ENCODE data around the gene RRP1B.
"Not testable (repeated sequence)": the region's sequence is repeated elsewhere in the genome, so short reads cannot be mapped to it uniquely, and the experiment has no call there.

RRP1B gene, protein sequence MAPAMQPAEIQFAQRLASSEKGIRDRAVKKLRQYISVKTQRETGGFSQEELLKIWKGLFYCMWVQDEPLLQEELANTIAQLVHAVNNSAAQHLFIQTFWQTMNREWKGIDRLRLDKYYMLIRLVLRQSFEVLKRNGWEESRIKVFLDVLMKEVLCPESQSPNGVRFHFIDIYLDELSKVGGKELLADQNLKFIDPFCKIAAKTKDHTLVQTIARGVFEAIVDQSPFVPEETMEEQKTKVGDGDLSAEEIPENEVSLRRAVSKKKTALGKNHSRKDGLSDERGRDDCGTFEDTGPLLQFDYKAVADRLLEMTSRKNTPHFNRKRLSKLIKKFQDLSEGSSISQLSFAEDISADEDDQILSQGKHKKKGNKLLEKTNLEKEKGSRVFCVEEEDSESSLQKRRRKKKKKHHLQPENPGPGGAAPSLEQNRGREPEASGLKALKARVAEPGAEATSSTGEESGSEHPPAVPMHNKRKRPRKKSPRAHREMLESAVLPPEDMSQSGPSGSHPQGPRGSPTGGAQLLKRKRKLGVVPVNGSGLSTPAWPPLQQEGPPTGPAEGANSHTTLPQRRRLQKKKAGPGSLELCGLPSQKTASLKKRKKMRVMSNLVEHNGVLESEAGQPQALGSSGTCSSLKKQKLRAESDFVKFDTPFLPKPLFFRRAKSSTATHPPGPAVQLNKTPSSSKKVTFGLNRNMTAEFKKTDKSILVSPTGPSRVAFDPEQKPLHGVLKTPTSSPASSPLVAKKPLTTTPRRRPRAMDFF

DNA sequence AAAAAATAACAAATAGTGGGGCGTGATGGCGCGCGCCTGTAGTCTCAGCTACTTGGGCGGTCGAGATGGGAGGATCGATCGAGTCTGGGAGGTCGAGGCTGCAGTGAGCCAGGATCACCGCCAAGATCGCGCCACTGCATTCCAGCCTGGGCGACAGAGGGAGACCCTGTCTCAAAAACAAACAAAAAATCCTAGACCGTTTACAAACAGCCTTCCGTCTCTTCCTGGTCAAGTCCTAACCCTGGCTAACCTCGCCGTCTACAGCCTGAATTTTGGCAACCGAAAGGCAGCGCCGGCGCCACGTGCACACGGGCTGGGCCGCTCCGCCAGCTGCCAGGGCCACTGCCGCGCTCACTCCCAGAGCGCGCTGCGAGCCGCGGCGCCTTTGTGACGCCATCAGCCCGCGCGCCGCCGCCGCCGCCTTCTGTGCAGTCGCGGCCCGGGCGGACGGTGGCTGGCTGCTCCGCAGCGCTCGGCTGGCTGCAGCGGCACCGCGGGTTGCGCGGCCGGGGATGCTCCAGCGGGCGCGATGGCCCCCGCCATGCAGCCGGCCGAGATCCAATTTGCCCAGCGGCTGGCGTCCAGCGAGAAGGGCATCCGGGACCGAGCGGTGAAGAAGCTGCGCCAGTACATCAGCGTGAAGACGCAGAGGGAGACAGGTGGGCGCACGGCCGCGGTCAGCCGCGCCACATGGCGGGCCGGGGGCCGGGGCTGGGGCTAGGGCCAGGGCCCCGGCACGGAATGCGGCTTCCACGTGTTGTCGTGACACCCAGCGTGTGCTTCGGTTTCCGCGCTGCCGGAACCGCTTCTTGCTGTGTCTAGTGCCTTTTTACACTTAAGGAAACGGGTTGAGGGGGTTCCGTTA, at the start of gene RRP1B, which contains the start of gene HSF2BP:
TSS of gene RRP1B (plus strand) at position 425 of the 865 bp plus-strand sequence. CDS start at position 530, 105 bp downstream.
TSS of gene HSF2BP (minus strand) at position 353 of the 865 bp plus-strand sequence. CDS start 1,392 bp downstream, outside the sequence.
- peak; percentile 55 for DNase-seq

DNA sequence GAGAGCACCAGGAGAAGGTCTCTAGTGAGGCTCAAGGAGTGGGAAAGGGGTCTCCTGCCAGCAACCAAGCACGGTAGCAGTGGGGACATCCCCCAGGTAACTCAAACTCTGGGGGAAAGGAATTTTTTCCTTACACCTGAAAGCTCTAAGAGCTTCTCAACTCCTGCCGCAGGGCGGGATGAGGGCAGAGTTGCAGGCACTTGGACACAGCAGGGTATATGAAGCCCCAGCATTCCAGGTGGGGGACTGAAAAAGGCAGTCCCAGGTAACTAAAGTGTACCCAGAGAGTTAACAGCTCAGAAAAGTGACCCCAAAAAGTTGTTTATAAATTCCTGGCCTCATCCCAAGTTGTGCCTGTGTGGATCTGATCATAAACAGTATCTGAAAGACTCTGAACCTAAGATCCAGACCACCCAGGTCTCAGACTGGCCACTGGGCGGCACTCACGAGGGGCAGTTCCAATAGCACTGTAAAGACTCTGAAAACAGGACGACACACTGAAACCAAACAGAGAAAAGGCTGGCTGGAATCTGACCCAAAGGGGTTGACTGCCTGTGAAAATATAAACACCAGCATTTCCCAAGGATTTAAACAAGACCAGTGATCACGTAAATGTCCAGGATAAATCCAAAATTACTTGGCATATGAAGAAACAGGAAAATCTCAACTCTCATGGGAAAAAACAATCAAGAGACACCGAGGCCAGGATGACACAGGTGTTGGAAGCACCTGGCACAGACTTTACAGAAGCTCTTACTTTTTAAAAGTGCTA, 47.6 kb upstream of the RRP1B start:
- DNase-seq, result no peak

DNA sequence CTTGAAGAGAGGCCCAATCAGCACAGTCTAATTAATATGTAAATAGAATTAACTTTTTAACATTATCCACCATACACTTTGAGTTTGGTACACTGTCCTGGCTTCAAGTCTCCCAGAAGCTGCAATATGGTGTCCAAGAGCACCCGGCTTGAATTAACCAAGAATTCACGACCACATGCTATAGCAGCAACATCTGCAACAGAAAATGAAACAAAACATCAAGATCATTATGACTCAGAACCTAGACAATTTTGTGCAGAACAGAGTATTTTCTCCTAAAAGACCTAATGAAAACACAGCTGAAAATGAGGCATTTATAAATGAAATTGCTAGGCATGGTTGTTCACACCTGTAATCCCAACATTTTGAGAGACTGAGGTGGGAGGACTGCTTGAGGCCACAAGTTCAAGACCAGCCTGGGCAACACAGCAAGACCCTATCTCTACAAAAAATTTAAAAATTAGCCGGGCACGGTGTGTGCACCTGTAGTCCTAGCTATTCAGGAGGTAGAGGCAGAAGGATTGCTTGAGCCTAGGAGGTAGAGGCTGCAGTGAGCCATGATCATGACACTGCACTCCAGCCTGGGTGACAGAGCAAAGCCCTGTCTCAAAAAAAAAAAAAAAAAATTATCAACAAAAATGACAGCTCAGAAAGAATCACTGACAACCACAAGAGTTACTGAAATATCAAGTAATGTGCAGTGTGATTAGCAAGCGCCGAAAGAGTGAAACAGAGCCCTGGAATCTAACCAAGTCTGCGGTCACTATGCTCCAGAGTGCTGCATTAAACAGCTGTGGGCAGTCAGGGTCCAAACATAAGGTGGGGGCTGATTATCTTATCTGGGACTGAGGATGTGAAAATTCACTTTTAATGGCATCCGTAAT, 45.4 kb upstream of the RRP1B start:
- DNase-seq, result no peak

DNA sequence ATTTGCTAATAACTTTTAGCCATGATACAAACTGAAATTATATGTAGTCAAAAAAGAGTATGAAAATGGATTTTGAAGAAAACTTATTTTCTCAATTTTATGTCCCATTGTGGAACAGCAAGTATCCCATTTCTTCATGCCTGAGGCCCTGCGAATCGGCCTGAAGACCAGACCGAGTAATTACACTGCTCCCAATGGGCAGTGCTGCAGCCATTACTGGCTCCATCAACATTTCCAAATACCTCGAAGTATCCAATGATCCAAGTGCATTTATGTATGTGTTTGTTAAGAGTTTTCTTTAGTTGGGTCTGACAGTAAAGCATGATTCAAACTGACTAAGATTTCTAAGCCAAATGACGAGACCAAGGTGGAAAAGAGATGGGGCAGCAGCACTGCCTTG, 44.5 kb upstream of the RRP1B start:
- no peak for DNase-seq

DNA sequence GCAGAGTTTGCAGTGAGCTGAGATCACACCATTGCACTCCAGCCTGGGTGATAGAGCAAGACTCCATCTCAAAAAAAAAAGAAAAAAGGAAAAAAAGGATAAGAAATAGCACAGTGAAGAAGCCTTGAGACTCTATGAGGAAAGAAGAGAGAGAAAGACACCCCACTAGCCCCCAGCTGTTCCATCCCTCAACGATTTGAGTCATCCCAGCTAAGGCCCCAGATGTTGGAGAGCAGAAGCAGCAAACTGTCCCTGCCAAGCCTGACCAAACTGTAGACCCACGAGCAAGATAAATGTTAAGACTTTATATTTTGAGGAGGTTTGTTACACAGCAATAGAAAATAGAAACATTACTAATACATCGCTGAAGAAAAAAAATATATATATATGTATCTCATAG, 42.5 kb upstream of the RRP1B start:
- DNase-seq, result not testable (repeated sequence)

DNA sequence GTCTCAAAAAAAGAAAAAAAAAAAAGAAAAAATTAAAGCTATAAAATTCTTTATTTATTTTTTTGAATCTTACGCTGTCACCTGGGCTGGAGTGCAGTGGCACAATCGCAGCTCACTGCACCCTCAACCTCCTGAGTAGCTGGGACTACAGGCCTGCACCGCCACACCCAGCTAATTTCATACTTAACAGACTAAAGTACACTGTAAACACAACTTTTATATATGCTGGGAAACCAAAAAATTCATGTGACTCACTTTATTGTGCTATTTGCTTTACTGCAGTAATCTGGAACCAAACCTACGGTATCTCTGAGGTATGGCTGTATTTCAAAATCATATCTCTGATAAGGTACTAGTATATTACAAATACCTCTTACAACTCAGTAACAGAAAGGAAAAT, 40.4 kb upstream of the RRP1B start:
- DNase-seq, result no peak

DNA sequence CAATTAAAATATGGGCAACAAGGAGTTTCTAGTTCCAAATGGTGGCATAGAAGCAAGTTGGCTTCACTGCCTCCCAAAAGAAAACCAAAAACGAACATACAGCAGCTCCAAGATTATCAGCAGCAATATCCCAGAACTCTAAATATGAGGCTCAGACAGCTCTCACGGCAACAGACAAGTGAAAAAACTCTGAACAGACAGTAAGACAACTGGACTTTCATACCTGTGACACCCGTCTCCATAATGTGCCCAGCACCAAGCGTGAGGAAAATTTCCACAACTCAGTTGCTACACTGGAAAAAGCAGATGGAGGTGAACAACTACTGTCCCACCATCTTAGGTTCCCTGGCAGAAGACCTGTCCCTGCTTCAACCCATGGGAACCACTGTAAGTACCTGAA, 40.0 kb upstream of the RRP1B start:
- no peak for DNase-seq

DNA sequence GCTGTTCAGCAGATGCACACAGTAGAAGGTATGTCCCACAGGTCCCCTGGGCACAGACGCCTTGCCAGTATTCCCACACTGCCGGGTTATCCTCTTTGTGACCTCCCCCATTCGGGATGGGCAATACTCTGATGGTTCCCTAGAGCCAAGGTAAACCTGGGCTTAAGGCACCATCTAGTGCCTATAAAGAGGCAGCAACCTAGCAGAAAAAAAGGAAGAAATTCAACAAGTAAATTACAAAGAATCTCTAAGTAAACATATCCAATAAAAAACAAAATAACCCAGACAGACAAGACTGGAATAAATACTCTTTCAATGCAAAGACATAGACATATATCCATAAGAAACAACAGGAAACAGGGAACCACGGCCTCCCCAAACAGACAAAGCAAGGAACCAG, 39.5 kb upstream of the RRP1B start:
- DNase-seq, result no peak

DNA sequence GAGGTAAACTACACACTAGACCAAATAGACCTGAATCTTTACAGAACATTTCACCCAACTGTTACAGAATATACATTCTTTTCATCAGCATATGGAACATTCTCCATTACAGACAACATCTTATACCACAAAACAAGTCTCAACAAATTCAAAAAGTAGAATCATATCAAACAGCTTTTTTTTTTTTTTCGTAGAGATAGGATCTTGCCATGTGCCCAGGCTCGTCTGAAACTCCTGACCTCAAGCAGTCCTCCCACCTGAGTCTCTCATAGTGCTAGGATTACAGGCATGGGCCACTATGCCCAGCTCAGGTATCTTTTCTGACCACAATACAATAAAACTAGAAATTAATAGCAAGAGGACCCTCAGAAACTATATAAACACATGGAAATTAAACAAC, 36.6 kb upstream of the RRP1B start:
- DNase-seq, result no peak

DNA sequence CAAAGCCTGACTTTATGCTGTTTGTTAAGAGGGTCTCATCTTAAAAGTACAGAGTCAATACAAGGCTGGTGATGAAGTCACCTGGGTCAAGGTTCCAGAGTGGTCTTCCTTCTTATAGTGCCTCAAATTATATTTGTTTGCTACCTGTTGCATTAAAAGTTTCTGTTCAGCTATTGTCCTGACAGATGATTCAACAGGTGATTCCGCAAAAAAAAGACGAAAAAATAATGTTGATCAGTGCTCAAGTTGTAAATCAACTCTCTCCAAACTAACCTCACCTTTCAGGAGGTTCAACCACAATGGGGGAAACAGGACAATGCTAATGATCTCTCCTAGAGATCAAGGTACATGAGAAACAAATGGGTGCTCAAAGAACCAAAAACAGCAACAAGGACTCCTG, 35.8 kb upstream of the RRP1B start:
- no peak for DNase-seq

DNA sequence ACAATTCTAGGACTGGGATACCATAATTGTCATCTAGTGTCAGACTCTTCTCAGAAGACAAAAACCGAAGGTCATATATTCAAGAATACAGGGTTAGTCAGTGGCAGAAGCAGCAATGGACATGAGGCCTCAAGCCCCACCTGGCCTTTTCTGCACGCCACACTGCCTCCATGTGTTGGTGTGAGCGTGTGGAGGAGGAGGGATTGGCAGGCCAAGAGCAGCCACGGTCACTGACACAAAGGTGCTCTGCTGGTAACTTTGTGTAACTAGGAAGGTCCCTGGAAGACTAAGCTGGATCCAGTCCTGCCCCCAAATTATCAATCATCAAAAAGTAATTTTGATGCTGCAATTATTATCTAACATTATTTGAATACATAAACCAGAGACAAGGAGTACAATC, 35.0 kb upstream of the RRP1B start:
- no peak for DNase-seq

DNA sequence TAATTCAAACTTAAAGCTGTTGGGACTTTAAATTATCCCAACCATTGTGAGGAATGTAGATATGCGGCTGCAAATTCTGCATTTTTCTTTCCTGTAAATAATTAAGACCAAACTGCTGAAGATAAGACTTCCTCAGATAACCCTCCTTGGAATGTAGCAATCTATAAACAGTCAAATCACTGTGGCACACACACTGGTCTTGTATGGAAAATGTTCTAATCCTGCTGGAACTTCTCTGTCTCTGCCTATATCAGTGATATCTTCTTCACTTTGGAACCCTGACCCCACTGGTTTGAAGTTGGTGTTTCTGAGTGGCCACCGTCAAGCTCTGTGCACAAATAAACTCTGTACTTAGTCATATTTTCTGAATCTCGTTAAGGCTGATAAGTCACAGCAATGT, 33.0 kb upstream of the RRP1B start:
- no peak for DNase-seq

DNA sequence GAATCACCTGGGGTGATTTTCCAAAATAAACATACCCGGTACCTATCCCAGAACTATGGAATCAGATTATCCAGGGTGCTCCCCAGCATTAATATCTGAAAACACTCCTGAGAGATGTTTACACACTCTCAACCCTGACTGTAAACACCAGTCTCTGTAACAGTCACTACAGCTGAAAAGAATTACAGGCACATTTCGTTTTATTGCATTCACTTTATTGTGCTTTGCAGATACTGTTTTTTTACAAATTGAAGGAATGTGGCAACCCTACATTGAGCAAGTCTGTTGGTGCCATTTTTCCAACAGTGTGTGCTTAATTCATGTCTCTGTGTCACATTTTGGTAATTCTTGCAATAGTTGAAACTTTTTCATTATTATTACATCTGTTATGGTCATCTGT, 31.8 kb upstream of the RRP1B start:
- no peak for DNase-seq

DNA sequence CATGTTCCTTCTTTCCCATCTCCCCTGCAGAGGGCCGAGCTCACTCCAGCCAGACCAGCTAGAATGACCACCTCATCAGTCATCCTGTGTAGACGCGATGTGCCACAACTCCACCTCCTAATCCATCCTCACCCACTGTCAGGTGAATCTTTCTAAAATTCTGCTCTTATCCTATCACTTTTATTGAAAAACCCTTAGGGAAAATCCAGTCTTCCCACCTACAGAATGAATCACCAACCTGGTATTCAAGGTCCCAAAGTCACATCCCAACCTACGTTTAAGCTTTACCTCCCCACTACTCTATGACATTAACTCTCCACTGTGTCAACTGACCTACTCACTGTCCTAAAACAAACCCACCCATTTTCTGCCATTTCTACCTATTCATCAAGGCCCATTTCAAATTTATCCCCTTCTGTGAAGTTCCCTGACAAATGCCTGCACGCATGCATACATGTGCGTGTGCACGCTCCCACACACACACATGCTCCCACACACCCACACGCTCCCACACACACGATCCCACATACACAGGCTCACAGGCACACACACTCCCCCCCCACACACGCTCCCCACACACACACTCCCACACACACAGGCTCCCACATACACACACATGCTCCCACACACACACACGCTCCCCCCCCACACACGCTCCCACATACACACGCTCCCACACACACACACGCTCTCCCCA, 27.8 kb upstream of the RRP1B start:
- DNase-seq, result no peak

DNA sequence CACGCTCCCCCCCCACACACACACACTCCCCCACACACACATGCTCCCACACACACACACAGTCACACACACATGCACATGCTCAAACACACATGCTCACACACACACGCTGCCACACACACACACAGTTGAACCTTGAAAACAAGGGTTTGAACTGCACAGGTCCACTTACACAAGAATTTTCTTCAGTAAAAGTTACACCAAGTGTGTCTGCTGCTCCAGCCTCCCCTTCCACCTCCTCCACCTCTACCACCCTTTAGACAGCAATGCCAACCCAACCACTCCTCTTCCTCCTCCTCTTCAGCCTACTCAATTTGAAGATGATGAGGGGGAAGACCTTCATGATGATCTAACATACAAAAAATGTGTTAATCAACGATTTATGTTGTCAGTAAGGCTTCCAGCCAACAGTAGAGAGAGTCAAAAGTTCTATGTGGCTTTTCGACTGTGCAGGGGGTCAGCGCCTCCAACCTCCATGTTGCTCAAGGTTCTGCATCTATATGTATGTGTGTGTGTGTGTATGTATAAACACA, 26.9 kb upstream of the RRP1B start:
- no peak for DNase-seq

DNA sequence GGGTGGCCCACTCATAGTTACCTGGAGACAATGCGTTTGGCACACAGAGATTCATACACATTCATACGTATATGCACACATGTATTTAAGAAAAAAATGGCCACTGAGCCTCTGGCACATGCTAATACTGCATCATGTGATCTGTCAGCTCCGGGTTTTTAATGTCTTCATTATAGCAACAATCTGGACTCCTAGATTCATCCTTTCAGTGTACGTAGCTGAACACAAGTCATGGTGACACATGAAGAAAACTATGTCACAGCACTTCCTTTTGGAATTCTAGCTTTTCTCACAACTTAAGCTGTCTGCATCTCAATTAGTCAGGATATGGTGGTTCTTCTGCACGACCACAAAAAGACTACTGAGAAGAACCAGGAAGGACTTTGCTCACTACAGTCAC, 24.7 kb upstream of the RRP1B start:
- no peak for DNase-seq

DNA sequence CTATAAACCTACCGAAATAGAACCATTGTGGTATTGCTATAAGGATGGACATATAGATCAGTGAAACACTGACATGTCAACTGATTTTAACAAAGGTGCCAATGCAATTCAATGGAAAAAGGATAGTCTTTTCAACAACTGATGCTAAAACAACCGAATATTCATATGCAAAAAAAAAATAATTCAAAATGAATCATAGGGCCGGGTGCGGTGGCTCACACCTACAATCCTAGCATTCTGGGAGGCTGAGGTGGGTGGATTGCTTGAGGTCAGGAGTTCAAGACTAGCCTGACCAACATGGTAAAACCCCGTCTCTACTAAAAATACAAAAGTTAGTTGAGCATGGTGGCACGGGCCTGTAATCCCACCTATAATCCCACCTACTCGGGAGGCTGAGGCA, 23.9 kb upstream of the RRP1B start:
- no peak for DNase-seq

DNA sequence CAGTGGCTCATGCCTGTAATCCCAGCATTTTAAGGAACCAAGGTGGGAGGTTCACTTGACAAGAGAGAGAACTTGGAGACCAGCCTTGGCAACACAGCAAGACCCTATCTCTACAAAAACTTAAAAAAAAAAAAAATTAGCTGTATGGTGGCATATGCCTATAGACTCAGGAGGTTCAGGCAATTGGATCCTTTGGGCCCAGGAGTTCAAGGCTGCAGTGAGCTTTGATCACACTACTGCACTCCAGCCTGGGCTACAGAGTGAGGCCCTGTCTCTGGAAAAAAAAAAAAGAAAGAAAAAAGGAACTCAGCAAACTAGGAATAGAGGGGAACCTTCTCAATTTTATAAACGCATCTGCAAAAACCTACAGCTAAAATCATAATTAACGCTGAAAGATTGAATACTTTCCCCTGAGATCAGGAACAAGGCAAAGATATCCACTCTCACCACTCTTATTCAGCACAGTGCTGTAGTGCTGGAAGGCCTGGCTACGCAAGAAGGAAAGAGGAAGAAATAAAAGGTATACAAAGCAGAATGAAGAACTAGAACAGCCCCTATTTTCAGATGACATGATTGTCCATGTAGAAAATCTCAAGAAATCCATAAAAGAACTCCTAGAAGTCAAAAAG, 21.7 kb upstream of the RRP1B start:
- no peak for DNase-seq

DNA sequence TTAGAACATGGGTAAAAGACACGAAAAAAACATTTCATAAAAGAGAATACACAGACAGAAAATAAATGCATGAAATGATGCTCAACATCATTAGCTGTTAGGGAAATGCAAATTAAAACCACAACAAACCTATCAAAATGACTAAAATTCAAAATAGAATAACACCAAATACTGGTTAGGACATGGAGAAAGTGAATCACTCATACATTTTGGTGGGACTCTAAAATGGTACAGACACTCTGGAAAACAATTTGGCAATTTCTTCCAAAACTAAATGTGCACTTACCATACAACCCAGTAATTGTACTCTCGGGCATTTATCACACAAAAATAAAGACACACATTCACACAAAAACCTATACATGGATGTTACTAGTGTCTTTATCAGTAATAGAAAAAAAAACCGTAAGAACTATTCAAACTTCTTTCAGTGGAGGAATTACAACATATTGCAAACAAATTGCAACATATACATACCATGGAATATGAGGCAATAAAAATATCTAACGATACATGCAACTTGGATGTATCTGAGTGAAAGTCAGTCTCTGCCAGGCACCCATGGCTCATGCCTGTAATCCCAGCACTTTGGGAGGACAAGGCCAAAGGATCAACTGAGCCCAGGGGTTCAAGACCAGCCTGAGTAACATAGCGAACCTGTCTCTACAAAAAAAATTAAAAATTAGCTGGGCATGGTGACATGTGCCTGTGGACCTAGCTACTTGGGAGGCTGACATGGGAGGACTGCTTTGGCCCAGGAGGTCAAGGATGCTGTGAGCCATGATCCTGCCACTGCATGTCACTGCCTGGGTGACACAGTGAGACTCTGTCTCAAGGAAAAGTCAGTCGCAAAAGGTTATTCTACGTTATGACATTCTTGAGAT, 19.6 kb upstream of the RRP1B start:
- DNase-seq, result no peak
